ENCODE data around the gene TMLHE.

- no peak for TF ChIP-seq POLR2A (IDR thresholded peaks at IDR 0.05)
- no peak for TF ChIP-seq CTCF (IDR thresholded peaks at IDR 0.05)
Observed at GRCh38 chrX:155592331-155592730, 20.4 kb downstream of the TMLHE start.
